HG02678 (cell line): ENCODE results near the gene B4GALT5.
"Not testable (repeated sequence)": the region's sequence is repeated elsewhere in the genome, so short reads cannot be mapped to it uniquely, and the experiment has no call there.

Experiments
- ATAC-seq: cut with Tn5 transposase; IDR thresholded peaks from one replicate; pipeline ENCODE4 v1.9.1; 2021; ENCODE audit warnings: mild to moderate bottlenecking, moderate library complexity; ENCODE audit not compliant: unreplicated experiment

The B4GALT5 gene

DNA sequence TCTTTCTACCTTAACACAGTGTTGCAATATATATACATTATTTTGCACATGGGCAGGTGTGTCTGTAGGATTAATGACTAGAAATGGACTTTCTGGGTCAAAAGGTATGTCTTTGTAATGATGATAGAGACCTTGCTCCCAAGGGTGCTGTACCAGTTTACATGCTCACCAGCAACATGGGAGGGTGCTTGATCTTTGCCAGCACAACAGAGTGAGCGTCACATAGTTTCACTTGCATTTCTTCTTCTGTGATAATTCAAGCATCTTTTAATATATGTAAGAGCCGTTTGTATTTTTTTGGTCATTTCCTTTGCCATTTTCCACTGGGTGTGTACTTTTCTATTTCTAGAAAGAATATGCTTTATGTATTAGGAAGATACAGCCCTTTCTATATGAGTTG is 23.6 kb upstream of the B4GALT5 start:
- no peak for ATAC-seq

DNA sequence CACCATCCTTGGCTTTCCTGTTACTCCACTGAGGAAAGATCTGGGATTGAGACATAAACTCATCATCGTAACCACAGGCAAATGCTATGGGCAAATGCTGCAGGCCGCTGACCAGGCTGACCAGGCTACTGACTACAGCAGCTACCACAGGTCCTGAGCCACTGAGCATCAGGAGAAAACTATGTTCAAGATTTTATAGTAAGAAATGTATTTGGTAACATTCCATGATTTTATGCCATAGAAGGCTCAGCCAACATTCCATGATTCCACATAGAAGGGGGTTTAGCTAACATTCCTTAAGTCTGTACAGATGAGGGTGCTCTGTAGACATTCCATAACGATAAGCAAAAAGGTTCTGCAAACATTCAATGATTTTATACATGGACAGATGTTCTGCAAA is 16.1 kb upstream of the B4GALT5 start:
- ATAC-seq: no peak

DNA sequence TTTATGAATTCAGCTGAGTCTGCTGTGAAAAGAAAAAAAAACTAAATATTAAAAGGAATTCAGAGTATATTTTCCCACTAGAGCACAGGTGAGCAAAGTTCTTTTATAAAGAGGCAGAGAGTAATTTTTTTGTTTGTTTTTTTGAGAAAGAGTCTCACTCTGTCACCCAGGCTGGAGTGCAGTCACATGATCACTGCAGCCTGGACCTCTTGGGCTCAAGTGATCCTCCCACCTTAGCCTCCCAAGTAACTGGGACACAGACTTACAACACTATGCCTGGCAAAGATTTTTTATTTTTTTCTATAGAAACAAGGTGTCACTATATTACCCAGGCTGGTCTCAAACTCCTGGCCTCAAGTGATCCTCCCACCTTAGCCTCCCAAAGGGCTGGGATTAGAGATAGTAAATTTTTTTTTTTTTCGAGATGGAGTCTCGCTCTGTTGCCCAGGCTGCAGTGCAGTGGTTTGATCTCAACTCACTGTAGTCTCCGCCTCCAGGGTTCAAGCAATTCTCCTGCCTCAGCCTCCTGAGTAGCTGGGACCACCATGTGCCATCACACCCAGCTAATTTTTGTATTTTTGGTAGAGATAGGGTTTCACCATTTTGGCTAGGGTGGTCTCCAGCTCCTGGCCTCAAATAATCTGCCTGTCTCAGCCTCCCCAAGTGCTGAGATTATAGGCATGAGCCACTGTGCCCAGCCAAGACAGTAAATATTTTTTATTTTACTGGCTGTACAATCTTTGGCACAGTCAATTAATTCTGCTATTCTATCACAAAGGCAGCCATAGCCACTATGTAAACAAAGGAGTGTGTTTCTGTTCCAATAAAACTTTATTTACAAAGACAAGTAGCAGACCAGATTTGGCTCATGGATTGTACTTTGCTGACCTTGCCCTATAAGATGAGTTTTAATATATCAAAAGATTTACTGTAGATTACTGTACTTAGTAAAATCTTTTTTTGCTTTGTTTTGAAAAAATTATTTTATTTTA is 14.5 kb upstream of the B4GALT5 start:
- no peak for ATAC-seq

DNA sequence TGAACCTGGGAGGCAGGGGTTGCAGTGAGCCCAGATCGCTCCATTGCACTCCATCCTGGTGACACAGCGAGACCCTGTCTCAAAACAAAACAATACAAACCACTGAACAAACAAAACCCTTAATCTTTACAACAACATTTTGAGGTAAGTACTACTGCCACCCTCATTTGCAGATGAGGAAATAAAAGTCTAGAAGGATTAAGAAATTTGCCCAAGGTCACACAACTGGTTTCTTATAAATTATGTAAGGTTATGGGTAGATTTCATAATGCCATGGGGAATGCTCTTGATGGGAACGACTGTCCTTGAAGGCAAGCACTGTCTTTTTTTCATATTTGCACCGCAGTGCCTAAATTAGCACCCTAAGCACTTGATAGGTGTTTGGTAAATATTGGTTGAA is 13.8 kb upstream of the B4GALT5 start:
- ATAC-seq: no peak

- ATAC-seq: no peak
Measured at GRCh38 chr20:49725694-49726093, 12.0 kb upstream of the B4GALT5 start.

- not testable (repeated sequence) for ATAC-seq
Measured at GRCh38 chr20:49725224-49725606, 11.5 kb upstream of the B4GALT5 start.

DNA sequence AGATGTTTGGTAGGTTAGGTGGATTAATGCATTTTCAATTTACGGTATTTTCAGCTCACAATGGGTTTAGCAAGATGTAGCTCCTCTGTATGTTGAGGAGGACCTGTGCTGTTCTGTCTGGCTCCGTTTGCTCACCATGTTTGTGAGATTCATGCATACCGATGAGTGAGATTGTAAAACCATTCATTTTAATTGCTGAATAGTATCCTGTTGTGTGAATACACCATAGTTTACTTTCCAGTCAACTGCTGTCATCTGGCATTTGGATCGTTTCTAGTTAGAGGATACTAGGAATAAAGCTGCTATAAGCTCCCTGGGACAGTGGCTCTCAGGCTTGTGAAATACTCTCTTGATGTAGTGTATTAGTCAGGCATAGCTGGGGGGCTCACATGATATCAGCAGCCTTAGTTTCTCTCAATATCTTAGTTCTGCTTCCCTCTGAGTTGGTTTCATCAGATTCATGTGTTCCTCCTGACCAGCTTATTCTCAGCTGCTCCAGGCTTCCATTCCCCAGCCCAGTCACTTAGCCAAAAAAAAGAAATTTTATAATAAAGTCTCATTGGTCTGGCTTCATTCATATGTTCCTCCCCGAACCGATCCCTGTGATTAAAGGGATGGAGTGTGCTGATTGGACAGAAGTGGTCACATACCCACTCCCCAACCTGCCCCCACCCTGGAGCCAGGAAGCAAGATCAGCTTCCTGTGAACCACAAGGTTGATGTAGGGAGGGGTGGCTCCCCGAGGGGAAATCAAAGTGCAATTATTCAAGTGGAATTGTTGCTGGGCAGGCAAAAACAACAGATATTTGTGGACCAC is 10.9 kb upstream of the B4GALT5 start:
- no peak for ATAC-seq

- not testable (repeated sequence) for ATAC-seq
Measured at GRCh38 chr20:49723758-49724157, 10.1 kb upstream of the B4GALT5 start.

DNA sequence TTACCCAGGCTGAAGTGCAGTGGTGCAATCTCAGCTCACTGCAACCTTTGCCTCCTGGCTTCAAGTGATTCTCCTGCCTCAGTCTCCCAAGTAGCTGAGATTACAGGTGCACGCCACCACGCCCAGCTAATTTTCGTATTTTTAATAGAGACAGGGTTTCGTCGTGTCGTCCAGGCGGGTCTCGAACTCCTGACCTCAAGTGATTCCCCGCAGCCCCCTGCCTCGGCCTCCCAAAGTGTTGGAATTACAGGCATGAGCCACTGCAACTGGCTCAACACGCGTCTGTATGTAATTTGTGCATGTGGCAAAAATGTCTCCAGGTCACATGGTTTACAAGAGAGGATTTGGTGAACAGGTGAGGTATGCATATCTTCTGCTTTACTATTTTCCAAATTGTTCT is 7.6 kb upstream of the B4GALT5 start:
- not testable (repeated sequence) for ATAC-seq

DNA sequence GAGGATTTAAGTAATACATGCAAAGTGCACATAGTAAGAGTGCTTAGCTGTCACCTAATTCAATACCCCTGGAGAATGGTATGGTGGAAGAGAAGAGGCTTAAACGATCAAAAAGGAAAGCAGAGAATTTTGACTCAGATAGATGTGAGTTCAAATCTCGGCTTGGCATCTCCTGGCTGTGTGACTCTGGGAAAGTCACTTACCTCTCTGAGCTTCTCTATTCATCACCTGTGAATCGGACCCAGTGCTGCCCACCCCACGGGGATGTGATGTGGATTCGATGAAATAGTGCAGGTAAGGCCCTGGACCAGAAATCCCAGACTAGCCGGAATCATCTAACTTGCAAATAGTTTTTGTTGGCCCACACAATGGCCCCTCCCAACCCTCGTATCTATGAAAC is 1.8 kb upstream of the B4GALT5 start:
- no peak for ATAC-seq

DNA sequence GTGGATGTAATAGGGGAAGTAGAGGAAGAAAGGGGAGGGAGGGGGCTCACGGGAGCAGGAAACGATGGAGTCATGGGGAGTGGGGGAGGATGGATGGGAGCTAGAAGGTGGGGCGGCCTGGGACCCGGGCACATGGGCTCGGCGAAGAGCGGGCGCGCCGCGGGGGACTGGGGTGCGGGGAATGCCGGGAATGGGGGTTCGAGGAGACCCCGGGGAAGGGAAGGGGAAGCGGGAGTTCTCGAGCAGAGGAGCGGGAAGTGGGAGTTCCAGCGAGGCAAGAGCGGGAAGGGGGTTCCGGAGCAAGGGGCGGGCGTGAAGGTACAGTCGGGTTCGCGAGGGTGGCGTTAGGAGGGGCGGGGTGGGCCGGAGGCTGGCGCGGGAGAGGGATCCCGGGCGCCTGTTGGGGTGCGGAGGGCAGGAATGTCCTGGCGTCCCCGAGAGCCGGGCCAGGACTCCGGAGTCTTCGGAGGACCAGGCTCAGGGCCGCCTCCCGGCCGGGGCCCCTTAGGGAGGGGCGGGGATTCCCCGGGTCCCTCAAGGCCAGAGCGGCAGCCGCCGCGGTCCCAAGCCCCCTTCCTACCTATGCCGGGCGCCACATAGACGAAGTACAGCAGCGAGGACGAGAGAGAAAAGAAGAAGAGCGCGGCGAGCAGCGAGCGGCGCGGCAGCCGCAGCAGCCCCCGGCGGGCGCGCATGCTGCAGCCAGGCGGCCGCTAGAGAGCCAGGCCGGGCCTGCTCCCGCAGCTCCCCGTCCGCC is 504 bp downstream of the B4GALT5 start:
- peak; percentile 42 for ATAC-seq

- ATAC-seq: no peak
Measured at GRCh38 chr20:49712646-49712995, 1.1 kb downstream of the B4GALT5 start.

GRCh38 chr20:49712118-49712517 is 1.6 kb downstream of the B4GALT5 start:
- no peak for ATAC-seq

GRCh38 chr20:49711667-49711987 is 2.1 kb downstream of the B4GALT5 start:
- no peak for ATAC-seq

DNA sequence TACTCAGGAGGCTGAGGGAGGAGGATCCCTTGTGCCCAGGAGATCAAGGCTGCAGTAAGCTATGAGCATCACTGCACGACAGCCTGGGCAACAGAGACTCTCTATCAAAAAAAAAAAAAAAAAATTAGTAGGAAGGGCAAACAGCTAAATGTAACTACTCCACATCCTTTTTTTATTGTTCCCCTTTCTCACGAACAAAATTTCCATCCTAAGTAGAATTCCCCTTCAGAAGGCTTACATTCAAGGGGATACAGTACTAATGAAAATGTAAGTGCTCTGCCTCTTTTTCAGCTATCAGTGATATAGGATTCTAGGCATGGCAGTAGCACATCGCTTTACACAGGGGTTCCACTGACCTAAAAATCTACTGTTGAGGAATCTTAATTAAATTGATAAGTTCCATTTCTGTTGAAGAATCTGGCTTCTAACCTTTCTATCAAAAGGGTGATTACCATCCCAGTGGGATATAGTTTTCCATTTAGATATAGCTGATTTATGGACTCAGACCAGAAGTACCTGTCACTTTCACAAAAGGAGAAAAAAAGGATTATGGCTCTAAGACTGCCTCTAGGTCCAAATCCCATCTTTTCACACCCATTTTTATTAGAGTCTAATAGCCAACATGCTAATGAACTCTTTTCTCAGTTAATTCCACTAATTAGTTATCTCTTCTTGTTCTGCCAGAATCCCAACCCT is 2.6 kb downstream of the B4GALT5 start:
- ATAC-seq: no peak

GRCh38 chr20:49707118-49707517 is 6.6 kb downstream of the B4GALT5 start:
- no peak for ATAC-seq

DNA sequence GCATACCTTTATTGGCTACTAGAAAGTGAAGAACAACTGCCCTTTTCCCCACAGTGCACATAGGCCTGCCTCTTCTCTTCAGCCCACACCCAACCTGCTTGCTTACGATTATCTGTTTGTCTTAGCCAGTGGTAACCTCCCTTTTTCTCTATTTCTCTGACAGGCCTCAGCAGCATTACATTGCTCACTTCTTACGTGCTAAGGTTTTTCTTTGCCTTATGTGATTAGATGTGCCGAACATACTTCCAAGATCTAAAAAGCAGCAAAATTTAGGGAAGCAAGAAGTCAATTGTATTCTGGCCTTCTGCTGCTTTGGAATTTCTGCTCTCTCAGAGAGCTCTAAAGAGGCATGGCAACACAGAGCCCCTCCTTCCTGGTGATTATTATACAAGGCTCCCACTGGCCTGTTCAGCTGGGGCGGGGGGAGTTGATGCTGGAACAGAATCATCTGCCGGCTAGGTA is 7.0 kb downstream of the B4GALT5 start:
- ATAC-seq: no peak

- not testable (repeated sequence) for ATAC-seq
Measured at GRCh38 chr20:49705893-49706292, 7.8 kb downstream of the B4GALT5 start.

DNA sequence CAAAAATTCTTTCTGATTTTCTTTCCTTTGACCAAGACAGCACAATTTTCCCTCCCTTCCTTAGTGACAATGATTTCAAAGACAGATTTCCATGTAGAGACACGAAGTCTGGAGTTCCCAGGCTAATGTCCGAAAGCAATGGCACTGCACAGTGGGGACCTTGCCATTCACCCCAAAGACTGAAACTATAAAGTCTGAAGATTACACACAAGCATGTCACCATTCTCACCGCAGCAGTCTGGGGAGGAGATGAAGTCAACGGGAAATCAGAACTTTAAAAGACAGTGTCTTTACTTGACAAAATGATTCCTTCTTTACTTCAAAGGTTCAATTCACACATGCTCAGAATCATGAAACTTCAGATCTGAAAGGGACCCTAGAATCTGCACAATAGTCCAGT is 8.3 kb downstream of the B4GALT5 start:
- no peak for ATAC-seq

GRCh38 chr20:49704932-49705336 is 8.7 kb downstream of the B4GALT5 start:
- ATAC-seq: no peak

GRCh38 chr20:49701916-49702315 is 11.8 kb downstream of the B4GALT5 start:
- ATAC-seq: no peak
